H1 (cell line): ENCODE data around the gene KYNU. TPM values are rescaled to one million over a fixed set of nuclear protein-coding genes. Genes with fewer than 3 reads are reported as not detected.

Experiments used
- CHD7 ChIP-seq: fragments of 300-600 bp; sonication (generic); IDR thresholded peaks from 2 replicates; pipeline ENCODE4 v1.7.1; 2012; ENCODE audit warnings: low read length, moderate library complexity, mild to moderate bottlenecking, inconsistent platforms; ENCODE audit not compliant: insufficient replicate concordance
- KDM5A ChIP-seq: fragments of 200-600 bp; IDR thresholded peaks from 2 replicates; pipeline ENCODE4 v1.7.1; 2012; ENCODE audit warnings: mild to moderate bottlenecking, low read length, inconsistent platforms, mixed read lengths
- RXRA ChIP-seq: IDR thresholded peaks from 2 replicates; pipeline ENCODE4 v1.6.1; 2011; ENCODE audit warnings: low read depth, mild to moderate bottlenecking, low read length, moderate library complexity; ENCODE audit not compliant: insufficient read depth
- SAP30 ChIP-seq: fragments of 300-600 bp; sonication (generic); IDR thresholded peaks from 2 replicates; pipeline ENCODE4 v1.7.1; 2012; ENCODE audit warnings: low read length, moderate library complexity, mild to moderate bottlenecking, inconsistent platforms; ENCODE audit not compliant: insufficient read depth, insufficient replicate concordance
- SP4 ChIP-seq: IDR thresholded peaks from 2 replicates; pipeline ENCODE4 v1.6.1; 2012; ENCODE audit warnings: low read length, inconsistent platforms
- polyA plus RNA-seq, 7 experiments: library from polyadenylated mRNA; depleted of rRNA in 3 of 7; stranded (reverse) in 5 of 7; unstranded in 2 of 7; fragments of >200 nt in 5 of 7; fragments of 200-250 nt in 2 of 7; gene quantifications; 1 replicate in 5 of 7; 2 replicates in 1 of 7; 4 replicates in 1 of 7; pipeline versions ENCODE4 v1.2.1 to v1.2.3, GENCODE V29; 2011 to 2013; ENCODE audit warnings: missing spikeins in 2 of 7, mixed read lengths in 2 of 7
- total RNA-seq: library from RNA; stranded (reverse); fragmentation: NEBNext Ultra II Directional; extraction: Animal tissue kit (Norgen Biotek cat#: 25700); gene quantifications from 2 replicates; pipeline ENCODE4 v1.2.1, GENCODE V29; 2021

Gene KYNU
- total and polyA plus RNA-seq, 2 of the 8 experiments (the other 6 are each of a cell fraction or from before 2014, with no cell fraction given) = 0.09 to 0.13 TPM

- no peak for TF ChIP-seq CHD7
- no peak for TF ChIP-seq SAP30
- no peak for TF ChIP-seq RXRA
- no peak for TF ChIP-seq KDM5A
- TF ChIP-seq SP4 = no peak
Observed at GRCh38 chr2:142993771-142994170, 116.3 kb downstream of the KYNU start (continued).
